ENCODE data around the gene TMEM239. TPM values are rescaled to one million over a fixed set of nuclear protein-coding genes. Genes with fewer than 3 reads are reported as not detected.
"Not testable (repeated sequence)": the region's sequence is repeated elsewhere in the genome, so short reads cannot be mapped to it uniquely, and the experiment has no call there.

Gene TMEM239
- total RNA-seq, 2 donors from 2014 or later: not detected

- no peak for ATAC-seq (replicated peaks)
- Mint-ChIP-seq H3K4me1 (peaks cover 5% of the 10 kb centered on the region), H3K4me3 (no peak overlapping the region), H3K9me3 (no peaks in the 10 kb centered on the region), H3K27me3 (peaks cover 42% of the 10 kb centered on the region), H3K36me3 (ENCODE audit: low read depth) (no peaks in the 10 kb centered on the region), H3K27ac (no peak overlapping the region)
These were observed 9.1 kb upstream of the TMEM239 start for GRCh38 chr20:2807019-2807418.

DNA sequence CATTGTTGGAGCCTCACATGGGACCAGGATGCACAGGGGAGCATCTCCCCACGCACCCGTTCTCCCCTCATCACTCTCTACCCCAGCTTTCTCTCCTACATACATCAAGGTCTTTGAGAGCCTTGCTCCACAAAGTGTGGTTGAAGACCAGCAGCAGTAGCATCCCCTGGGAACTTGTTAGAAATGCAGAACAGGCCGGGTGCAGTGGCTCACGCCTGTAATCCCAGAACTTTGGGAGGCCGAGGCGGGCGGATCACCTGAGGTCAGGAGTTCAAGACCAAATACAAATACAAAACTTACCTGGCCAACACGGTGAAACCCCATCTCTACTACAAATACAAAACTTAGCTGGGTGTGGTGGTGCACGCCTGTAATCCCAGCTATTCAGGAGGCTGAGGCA, 8.2 kb upstream of the TMEM239 start:
- not testable (repeated sequence) for H3K36me3 Mint-ChIP-seq (ENCODE audit: low read depth); H3K27ac Mint-ChIP-seq; ATAC-seq (replicated peaks); H3K9me3 Mint-ChIP-seq; H3K4me1 Mint-ChIP-seq; H3K4me3 Mint-ChIP-seq
- peaks cover 43% of the 10 kb centered on the region for H3K27me3 Mint-ChIP-seq

- H3K27me3 Mint-ChIP-seq: peaks cover 41% of the 10 kb centered on the region
- no peak for ATAC-seq (replicated peaks)
- peaks cover 5% of the 10 kb centered on the region for H3K4me1 Mint-ChIP-seq
- H3K4me3 Mint-ChIP-seq: no peak overlapping the region
- H3K27ac Mint-ChIP-seq: no peak overlapping the region
- H3K36me3 Mint-ChIP-seq (ENCODE audit: low read depth): no peaks in the 10 kb centered on the region
- no peaks in the 10 kb centered on the region for H3K9me3 Mint-ChIP-seq
These were observed 6.5 kb upstream of the TMEM239 start for GRCh38 chr20:2809690-2810089.

DNA sequence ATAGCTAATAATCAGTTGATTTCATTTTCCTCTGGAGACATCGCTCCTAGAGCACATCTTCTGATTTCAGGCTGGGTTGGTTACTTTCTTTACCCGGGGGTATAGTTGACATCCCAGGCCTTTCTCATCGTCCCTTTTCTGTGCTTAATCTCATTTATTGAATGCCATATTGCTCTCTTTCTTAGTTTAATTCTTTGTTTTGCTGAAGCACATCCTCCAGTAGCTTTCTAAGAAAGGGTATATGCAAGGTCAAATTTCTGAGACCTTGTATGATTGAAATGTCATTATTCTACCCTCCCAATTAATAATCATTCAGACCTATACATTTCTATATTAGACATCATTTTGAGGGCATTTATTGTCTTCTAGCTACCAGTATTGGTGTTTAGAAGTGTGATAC, 4.0 kb upstream of the TMEM239 start:
- no peak for ATAC-seq (replicated peaks)
- peaks cover 31% of the 10 kb centered on the region for H3K27me3 Mint-ChIP-seq
- H3K4me1 Mint-ChIP-seq: no peaks in the 10 kb centered on the region
- no peak overlapping the region for H3K27ac Mint-ChIP-seq
- H3K36me3 Mint-ChIP-seq (ENCODE audit: low read depth): no peaks in the 10 kb centered on the region
- no peak overlapping the region for H3K4me3 Mint-ChIP-seq
- H3K9me3 Mint-ChIP-seq: no peaks in the 10 kb centered on the region

- Mint-ChIP-seq H3K27ac (no peak overlapping the region), H3K4me3 (no peak overlapping the region), H3K36me3 (ENCODE audit: low read depth) (no peaks in the 10 kb centered on the region), H3K4me1 (no peaks in the 10 kb centered on the region), H3K27me3 (peaks cover 27% of the 10 kb centered on the region), H3K9me3 (no peaks in the 10 kb centered on the region)
- ATAC-seq (replicated peaks): no peak
These were observed 2.1 kb upstream of the TMEM239 start for GRCh38 chr20:2814076-2814475.

DNA sequence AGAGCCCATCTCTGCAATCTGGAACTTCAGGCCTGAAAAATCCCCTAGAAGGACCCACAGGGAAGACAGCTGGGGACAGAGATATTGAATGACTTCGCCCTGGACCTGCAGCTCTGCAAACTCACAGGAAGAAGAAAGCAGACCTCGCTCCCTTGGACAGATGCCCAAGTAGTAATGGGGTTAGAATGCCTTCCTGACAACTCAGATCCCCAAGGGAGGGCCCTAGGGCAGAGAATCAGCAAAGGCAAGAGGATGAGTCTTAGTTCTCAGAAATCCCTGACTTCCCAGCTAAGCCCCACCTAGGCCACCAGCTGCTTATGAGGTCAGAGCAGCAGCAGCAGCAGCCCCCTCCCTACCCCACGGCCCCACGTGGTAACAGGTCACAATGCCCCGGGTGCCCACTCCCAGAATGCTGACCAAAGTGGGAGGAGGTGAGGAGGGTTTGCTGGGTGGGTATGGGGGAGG, 1.5 kb upstream of the TMEM239 start, which contains the start of gene C20orf141:
Gene C20orf141 (plus strand): TSS at position 401 of the 465 bp plus-strand sequence. CDS start 198 bp downstream, outside the sequence.
- Mint-ChIP-seq H3K4me3 (no peak within 1 kb of the TSS), H3K27ac (peak within 1 kb of the TSS; percentile 27), H3K4me1 (no peaks in the 10 kb centered on the region), H3K9me3 (no peaks in the 10 kb centered on the region), H3K27me3 (peaks cover 25% of the 10 kb centered on the region), H3K36me3 (ENCODE audit: low read depth) (no peaks in the 10 kb centered on the region)
- ATAC-seq (replicated peaks): no peak

DNA sequence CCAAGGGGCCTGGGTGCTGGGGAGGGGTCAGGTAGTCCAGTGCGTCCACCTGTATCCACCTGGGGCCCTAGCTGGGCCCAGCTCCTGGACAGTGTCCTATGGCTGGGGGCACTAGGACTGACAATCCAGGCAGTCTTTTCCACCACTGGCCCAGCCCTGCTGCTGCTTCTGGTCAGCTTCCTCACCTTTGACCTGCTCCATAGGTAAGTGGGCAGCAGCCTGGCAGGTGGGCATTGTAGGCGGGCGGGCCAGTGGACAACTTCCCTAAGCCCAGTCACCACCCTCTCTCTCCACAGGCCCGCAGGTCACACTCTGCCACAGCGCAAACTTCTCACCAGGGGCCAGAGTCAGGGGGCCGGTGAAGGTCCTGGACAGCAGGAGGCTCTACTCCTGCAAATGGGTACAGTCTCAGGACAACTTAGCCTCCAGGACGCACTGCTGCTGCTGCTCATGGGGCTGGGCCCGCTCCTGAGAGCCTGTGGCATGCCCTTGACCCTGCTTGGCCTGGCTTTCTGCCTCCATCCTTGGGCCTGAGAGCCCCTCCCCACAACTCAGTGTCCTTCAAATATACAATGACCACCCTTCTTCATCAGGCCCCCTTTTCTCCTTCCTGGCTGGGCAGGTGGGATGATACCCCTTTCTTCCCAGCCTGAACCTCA, 793 bp upstream of the TMEM239 start:
- Mint-ChIP-seq H3K9me3 (no peaks in the 10 kb centered on the region), H3K36me3 (ENCODE audit: low read depth) (no peaks in the 10 kb centered on the region), H3K27ac (peak overlapping the region; percentile 27), H3K4me3 (no peak overlapping the region), H3K4me1 (peaks cover 5% of the 10 kb centered on the region), H3K27me3 (peaks cover 33% of the 10 kb centered on the region)
- no peak for ATAC-seq (replicated peaks)

GRCh38 chr20:2816583-2817340, 598 bp downstream of the TMEM239 start:
- Mint-ChIP-seq H3K27me3 (peaks cover 31% of the 10 kb centered on the region), H3K27ac (no peak overlapping the region), H3K9me3 (no peaks in the 10 kb centered on the region), H3K4me3 (no peak overlapping the region), H3K4me1 (peaks cover 5% of the 10 kb centered on the region), H3K36me3 (ENCODE audit: low read depth) (no peaks in the 10 kb centered on the region)
- no peak for ATAC-seq (replicated peaks)

GRCh38 chr20:2817341-2817726, 1.2 kb downstream of the TMEM239 start:
- no peaks in the 10 kb centered on the region for H3K9me3 Mint-ChIP-seq
- H3K27me3 Mint-ChIP-seq: peaks cover 27% of the 10 kb centered on the region
- ATAC-seq (replicated peaks): no peak
- peak overlapping the region; percentile 26 for H3K27ac Mint-ChIP-seq
- no peaks in the 10 kb centered on the region for H3K36me3 Mint-ChIP-seq (ENCODE audit: low read depth)
- H3K4me3 Mint-ChIP-seq: no peak overlapping the region
- peaks cover 5% of the 10 kb centered on the region for H3K4me1 Mint-ChIP-seq

DNA sequence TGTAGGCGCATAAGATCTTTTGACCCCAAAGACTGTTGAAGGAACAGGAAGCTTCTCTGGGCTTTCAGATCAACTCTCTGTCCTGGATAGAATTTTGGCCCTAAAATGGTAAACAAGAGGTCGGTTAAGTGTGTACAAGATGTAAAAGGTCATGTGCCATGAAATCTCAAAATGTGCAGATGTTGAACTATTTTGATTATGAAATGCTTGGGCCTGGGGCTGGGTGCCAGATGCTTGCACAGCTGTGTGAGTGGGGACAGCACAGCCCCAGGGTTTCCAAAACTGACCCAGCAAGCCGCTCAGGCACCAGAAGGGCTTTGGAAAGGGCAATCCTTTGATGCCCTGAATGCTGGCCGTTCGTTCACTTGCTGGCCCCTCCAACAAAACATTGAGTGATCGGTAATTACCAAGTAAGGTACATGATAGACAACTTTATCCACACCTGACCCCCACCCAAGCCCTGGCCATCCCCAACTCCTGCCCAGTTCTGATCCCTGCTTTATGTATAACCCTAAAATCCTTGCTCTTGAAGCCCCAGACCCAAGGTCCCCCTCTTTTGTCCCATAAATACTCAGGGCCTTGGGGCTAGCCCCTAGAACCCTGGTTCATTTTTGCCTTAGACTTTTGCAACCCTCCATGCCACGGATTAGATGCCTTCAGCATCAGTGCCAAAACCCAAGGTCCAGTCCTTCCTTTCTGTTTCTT, 1.9 kb downstream of the TMEM239 start:
- no peaks in the 10 kb centered on the region for H3K36me3 Mint-ChIP-seq (ENCODE audit: low read depth)
- H3K4me3 Mint-ChIP-seq: no peak overlapping the region
- peaks cover 23% of the 10 kb centered on the region for H3K27me3 Mint-ChIP-seq
- no peaks in the 10 kb centered on the region for H3K9me3 Mint-ChIP-seq
- peaks cover 5% of the 10 kb centered on the region for H3K4me1 Mint-ChIP-seq
- no peak for ATAC-seq (replicated peaks)
- H3K27ac Mint-ChIP-seq: peak overlapping the region; percentile 26

DNA sequence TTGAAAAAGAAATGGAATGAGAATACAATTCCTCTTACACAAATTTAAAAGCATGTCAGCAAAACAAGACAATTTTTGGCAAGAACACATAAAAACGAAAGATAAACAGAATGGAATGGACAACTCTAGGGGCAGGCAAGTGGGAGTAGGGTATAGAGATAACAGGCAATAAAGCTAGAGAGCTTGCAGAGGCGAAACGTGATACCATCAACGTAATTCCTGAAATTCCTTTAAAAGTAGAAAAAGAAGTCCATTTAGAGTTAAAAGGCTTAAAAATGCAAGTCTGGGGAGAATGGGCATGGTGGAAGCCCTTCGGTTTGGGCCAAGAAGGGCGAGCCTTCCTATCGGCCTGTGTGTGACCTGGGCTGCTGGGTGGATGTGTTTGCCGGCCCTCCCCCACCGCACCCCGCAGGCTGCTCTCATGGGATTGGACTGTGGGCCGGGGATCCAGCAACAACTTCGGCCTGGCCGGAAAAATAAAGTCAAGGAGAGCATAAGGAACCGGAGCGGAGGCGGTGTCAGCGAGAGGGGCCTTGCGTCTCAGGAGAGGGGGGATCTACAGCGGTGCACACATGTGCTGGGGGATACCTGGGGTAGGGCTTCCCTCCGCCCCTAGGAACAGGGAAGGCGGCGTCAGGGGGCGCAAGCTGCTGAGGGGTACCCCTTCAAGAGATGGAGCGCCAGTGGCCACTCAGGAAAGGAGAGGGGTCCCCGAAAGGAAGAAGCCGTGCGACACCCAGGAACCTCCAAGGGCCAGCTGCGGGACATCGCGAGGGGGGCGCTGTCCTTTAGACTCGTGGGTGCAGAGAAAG, 4.1 kb downstream of the TMEM239 start:
- no peaks in the 10 kb centered on the region for H3K36me3 Mint-ChIP-seq (ENCODE audit: low read depth)
- peaks cover 5% of the 10 kb centered on the region for H3K4me1 Mint-ChIP-seq
- ATAC-seq (replicated peaks): no peak
- H3K27ac Mint-ChIP-seq: no peak overlapping the region
- H3K27me3 Mint-ChIP-seq: peaks cover 15% of the 10 kb centered on the region
- no peaks in the 10 kb centered on the region for H3K9me3 Mint-ChIP-seq
- H3K4me3 Mint-ChIP-seq: no peak overlapping the region

- no peaks in the 10 kb centered on the region for H3K9me3 Mint-ChIP-seq
- peaks cover 10% of the 10 kb centered on the region for H3K4me1 Mint-ChIP-seq
- H3K27ac Mint-ChIP-seq: no peak overlapping the region
- H3K36me3 Mint-ChIP-seq (ENCODE audit: low read depth): no peaks in the 10 kb centered on the region
- H3K4me3 Mint-ChIP-seq: peak overlapping the region; percentile 55
- ATAC-seq (replicated peaks): no peak
- peaks cover 18% of the 10 kb centered on the region for H3K27me3 Mint-ChIP-seq
These were observed 5.0 kb downstream of the TMEM239 start for GRCh38 chr20:2820896-2821869.

DNA sequence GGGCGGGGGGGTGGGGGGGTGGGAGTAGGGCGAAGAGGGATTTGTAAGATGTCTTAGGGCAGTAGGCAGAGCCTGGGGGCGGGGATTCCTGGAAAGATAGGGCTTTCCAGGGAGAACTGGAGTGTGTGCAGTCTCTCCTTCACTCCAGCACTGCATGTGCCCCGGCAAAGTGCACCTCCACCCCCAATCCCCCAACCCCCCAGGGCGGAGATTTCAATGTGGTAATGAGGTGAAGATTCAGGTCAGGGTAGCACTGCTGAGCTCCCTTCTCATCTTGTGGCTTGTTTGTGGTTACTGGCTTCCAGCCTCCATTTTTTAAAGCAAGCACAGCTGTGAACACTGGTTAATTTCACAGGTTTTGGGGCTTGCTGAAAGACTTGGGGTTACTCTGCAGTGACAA, 5.9 kb downstream of the TMEM239 start:
- no peaks in the 10 kb centered on the region for H3K9me3 Mint-ChIP-seq
- ATAC-seq (replicated peaks): peak; percentile 48
- H3K4me1 Mint-ChIP-seq: peaks cover 10% of the 10 kb centered on the region
- H3K27me3 Mint-ChIP-seq: peaks cover 18% of the 10 kb centered on the region
- no peak overlapping the region for H3K27ac Mint-ChIP-seq
- H3K4me3 Mint-ChIP-seq: peak overlapping the region; percentile 55
- no peaks in the 10 kb centered on the region for H3K36me3 Mint-ChIP-seq (ENCODE audit: low read depth)
